GM19455 (cell line): ENCODE measurements around the gene ASGR1.

Source experiments
- ATAC-seq: cut with Tn5 transposase; IDR thresholded peaks from one replicate; pipeline ENCODE4 v1.9.1; 2021; ENCODE audit not compliant: unreplicated experiment

The ASGR1 gene

DNA sequence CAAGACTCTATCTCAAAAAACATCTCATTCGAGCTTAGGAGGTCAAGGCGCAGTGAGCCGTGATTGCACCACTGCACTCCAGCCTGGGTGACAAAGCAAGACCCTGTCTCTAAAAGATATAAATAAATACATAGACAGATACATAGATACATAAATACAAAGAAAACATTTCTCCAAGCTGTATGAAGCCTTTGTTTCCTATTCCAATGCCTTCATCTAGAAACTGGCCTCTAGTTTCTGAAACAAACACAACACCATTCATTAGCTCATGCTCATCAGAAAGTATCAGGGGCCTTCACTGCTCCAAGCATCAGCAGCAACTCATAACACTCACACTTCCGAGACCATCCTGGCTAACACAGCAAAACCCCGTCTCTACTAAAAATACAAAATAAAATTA, 54.2 kb downstream of the ASGR1 start:
- ATAC-seq, result no peak

DNA sequence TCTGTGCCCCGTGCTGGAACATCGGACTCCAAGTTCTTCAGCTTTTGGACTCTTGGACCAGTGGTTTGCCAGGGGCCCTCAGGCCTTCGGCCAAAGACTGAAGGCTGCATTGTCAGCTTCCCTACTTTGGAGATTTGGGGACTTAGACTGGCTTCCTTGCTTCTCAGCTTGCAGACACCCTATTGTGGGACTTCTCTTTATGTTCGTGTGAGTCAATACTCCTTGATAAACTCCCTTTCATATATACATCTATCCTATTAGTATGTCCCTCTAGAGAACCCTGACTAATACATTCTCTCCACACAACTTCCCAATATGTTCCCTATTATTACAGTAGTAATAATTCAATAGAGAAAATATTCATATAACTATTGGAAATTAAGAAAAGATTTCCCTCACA, 55.3 kb downstream of the ASGR1 start:
- no peak for ATAC-seq
